HUES6 (cell line): ENCODE measurements around the gene S100A6.
"Not testable (repeated sequence)": the region's sequence is repeated elsewhere in the genome, so short reads cannot be mapped to it uniquely, and the experiment has no call there.

Experiments
- H3K27ac ChIP-seq: 2 replicates; pipeline ENCODE4 v1.7.0; 2013; ENCODE audit warnings: low read depth, mild to moderate bottlenecking, low read length, inconsistent platforms
- H3K27me3 ChIP-seq: 2 replicates; pipeline ENCODE4 v1.6.1; 2013; ENCODE audit warnings: low read length; ENCODE audit not compliant: control insufficient read depth, insufficient read depth
- H3K36me3 ChIP-seq: 2 replicates; pipeline ENCODE4 v1.6.1; 2013; ENCODE audit warnings: low read length; ENCODE audit not compliant: control insufficient read depth, insufficient read depth
- H3K4me1 ChIP-seq: 2 replicates; pipeline ENCODE4 v1.6.1; 2013; ENCODE audit warnings: low read length; ENCODE audit not compliant: control insufficient read depth, insufficient read depth
- H3K4me3 ChIP-seq: 2 replicates; pipeline ENCODE4 v1.5.1; 2013; ENCODE audit warnings: low read depth, low read length
- H3K9ac ChIP-seq: one replicate; pipeline ENCODE4 v1.6.1; 2013; ENCODE audit warnings: mild to moderate bottlenecking, low read length
- H3K9me3 ChIP-seq: 2 replicates; pipeline ENCODE4 v1.6.1; 2013; ENCODE audit warnings: low read depth, low read length; ENCODE audit not compliant: control insufficient read depth, insufficient read depth

The S100A6 gene

DNA sequence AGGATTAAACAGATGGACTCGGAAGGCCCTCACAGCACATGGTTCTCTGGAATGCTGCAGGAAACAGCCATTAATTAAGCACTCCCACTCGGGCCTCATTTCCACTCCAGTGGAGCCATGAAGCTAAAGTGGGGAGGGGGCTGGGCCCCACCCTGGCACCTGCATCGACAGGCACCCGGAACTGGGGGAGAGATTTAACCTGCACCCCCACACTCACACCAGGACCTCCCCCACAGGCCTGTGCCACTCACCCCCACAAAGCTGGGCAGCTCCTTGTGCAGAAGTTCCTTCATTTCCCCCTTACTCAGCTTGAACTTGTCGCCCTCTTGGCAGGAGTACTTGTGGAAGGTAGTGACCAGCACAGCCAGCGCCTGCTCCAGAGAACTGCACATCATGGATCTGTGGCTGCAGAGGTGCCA lies 27.7 kb upstream of the S100A6 start:
- Histone ChIP-seq H3K27me3 (no peaks in the 10 kb centered on the region), H3K9ac (no peak overlapping the region), H3K36me3 (no peaks in the 10 kb centered on the region), H3K9me3 (no peaks in the 10 kb centered on the region), H3K4me3 (no peak overlapping the region), H3K27ac (no peak overlapping the region), H3K4me1 (peaks cover 39% of the 10 kb centered on the region)

DNA sequence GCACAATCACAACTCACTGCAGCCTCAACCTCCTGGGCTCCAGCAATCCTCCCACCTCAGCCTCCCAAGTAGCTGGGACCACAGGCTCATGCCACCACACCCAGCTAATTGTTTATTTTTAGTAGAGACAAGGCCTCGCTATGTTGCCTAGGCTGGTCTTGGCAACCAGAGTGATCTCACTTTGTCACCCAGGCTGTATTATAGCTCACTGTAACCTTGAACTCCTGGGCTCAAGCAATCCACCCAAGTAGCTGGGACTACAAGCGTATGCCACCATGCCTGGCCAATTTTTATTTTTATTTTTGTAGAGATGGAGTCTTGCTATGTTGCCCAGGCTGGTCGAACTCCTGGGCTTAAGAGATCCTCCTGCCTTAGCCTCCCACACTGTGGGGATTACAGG lies 26.2 kb upstream of the S100A6 start:
- not testable (repeated sequence) for H3K27me3 ChIP-seq, H3K4me3 ChIP-seq, H3K27ac ChIP-seq

DNA sequence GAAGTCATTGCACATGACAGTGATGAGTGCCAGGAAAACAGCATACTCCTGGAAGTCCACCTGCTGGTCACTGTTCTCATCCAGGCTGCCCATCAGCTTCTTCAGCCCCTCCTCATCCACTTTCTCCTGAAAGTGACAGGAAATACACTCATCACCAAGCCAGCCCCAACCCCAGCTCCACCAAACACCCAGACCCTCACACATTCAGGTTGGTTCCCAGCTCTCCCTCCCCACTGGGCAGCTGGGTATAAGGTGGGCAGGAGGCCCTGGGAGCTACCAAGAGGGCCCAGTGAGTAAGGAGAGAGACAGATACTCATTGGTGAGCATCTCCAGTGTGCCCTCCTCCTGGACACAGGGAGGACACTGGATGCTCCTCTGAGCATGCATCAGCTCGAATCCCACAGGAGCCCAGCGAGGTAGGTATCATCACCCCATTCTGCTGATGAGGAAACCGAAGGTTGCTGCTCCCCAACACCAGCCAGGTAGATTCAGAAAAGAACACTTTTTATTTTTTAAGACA lies 25.7 kb upstream of the S100A6 start:
- no peaks in the 10 kb centered on the region for H3K36me3 ChIP-seq
- H3K4me3 ChIP-seq: no peak overlapping the region
- H3K27ac ChIP-seq: no peak overlapping the region
- H3K4me1 ChIP-seq: peaks cover 21% of the 10 kb centered on the region
- H3K27me3 ChIP-seq: no peaks in the 10 kb centered on the region
- H3K9ac ChIP-seq: no peak overlapping the region
- H3K9me3 ChIP-seq: no peaks in the 10 kb centered on the region

More for the DNA sequence above, 26.2 kb upstream of the S100A6 start:
- H3K4me1 ChIP-seq: peaks cover 26% of the 10 kb centered on the region
- H3K9me3 ChIP-seq, H3K36me3 ChIP-seq, H3K9ac ChIP-seq: not testable (repeated sequence)

DNA sequence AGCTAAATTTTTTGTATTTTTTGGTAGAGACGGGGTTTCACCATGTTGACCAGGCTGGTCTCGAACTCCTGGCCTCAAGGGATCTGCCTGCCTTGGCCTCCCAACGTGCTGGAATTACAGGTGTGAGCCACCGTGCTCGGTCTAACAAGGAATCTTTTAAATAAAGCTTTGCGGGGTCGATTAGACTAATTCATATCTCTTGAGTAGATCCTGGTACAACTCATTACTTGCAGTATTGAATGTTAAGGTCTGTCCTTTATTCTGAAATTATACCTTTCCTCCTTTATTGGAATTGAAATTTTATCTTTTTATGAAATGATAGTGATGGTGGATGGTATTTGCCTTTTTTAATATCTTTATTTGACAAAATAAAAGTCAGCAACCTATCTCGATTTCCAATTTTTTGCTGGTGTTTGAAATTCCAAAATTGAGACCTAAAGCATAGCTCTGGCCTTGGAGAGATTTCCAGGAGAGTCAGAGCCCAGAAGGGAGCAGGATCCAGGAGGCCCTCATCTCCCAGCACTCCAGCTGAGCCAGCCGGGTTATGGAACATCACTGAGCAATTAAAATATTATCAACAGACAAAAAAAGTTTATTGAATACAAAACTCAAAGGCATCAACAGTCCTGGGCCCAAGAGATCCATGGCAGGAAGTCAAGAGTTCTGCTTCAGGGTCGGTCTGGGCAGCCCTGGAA lies 25.1 kb upstream of the S100A6 start:
- H3K27ac ChIP-seq: no peak overlapping the region

DNA sequence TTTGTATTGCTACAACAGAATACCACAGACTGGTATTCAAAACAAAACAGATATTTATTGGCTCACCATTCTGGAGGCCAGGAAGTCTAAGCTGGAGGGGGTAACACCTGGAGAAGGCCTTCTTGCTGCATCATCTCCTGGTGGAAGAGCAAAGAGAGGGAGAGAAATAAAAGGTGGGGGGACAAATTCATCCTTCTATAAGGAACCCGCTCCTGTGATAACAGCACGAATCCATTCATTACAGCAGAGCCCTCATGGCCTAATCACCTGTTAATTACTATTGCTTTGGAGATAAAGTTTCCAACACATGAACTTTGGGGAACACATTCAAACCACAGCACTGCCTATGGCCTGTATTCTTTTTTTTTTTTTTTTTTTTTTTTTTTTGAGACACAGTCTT lies 24.4 kb upstream of the S100A6 start:
- Histone ChIP-seq H3K36me3 (no peaks in the 10 kb centered on the region), H3K9me3 (no peaks in the 10 kb centered on the region), H3K27me3 (no peaks in the 10 kb centered on the region), H3K27ac (no peak overlapping the region), H3K4me3 (no peak overlapping the region), H3K9ac (no peak overlapping the region), H3K4me1 (peaks cover 9% of the 10 kb centered on the region; the same call in 1 of the 2 replicates)

More for the DNA sequence above, 25.1 kb upstream of the S100A6 start:
- Histone ChIP-seq H3K9me3 (no peaks in the 10 kb centered on the region), H3K36me3 (no peaks in the 10 kb centered on the region), H3K4me3 (no peak overlapping the region), H3K27me3 (no peaks in the 10 kb centered on the region), H3K4me1 (peaks cover 16% of the 10 kb centered on the region), H3K9ac (no peak overlapping the region)

DNA sequence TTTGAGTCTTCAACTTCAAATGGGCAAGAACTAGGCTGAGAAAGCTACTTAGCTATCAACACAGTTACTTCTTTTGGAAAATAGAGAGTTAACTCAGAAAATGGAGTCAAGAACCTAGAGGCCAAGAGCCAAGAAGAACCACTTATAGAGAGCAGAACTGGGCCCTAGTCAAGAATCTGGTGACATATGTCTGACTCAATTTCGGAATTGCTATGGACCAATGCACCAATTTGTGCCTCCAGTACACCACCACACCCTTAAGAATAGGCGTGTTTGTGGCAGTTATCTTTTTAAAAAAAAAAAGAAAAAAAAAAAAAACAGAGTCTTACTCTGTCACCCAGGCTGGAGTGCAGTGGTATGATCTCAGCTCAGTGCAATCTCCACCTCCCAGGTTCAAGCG lies 22.1 kb upstream of the S100A6 start:
- Histone ChIP-seq H3K4me3 (no peak overlapping the region), H3K36me3 (no peaks in the 10 kb centered on the region), H3K4me1 (no peaks in the 10 kb centered on the region; the same call in 1 of the 2 replicates), H3K27ac (no peak overlapping the region), H3K27me3 (no peaks in the 10 kb centered on the region), H3K9me3 (no peaks in the 10 kb centered on the region), H3K9ac (no peak overlapping the region)

DNA sequence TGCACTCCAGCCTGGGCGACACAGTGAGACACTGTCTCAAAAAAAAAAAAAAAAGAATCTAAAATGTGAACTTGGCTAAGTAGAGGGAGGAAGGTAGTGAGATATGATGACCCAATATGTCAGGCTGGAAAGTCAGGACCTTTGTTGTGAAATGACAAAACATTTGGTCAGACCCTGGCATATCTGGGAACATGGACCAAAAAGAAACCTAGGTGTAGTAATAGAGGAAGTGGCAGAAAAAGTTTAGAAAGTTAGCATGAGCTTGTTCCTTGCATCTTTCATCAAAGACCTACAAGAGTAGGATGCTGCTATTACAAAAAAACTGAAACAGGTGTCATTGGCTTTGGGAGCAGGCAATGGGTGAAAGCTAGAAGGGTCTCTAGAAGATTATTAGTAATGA lies 20.6 kb upstream of the S100A6 start:
- no peak overlapping the region for H3K27ac ChIP-seq
- no peaks in the 10 kb centered on the region for H3K27me3 ChIP-seq
- H3K4me1 ChIP-seq: no peaks in the 10 kb centered on the region; the same call in 1 of the 2 replicates
- no peaks in the 10 kb centered on the region for H3K9me3 ChIP-seq
- no peak overlapping the region for H3K4me3 ChIP-seq
- H3K36me3 ChIP-seq: no peaks in the 10 kb centered on the region
- H3K9ac ChIP-seq: no peak overlapping the region

DNA sequence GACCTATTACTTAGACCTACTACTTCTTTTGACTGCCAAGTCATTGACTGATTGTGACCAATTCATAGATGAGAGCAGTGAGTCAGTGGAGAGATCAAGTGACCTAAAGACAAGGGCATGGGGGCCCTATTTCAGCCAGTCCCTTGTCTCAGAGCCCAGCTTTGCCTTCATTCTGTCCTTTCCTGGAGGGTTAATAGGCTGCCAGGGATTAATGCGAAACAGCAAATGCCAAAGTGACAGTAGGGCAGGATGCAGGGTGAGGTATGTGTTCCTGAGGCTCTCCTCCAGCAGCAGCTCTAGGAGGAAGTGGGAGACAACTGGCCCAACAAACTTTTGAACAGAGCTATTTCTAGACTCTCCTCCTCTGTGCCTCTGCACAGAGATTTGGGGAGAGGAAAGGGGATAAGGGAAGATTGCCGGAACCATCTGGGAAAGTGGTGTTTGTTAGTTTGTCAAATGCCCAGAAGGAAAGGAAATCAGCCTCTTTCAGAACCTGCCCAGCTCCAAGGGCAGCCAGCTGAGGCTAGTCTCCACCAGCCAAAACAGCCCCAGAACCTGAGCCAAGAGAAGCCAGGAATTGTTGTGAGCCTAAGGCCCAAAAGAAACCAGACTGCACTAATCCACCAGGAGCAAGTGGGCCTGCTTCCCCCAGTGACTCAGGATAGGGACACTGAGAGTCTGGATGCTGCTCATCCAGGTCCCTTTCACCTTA lies 18.2 kb upstream of the S100A6 start:
- Histone ChIP-seq H3K9me3 (no peaks in the 10 kb centered on the region), H3K27me3 (no peaks in the 10 kb centered on the region), H3K27ac (no peak overlapping the region), H3K4me1 (peaks cover 23% of the 10 kb centered on the region), H3K9ac (no peak overlapping the region), H3K4me3 (no peak overlapping the region), H3K36me3 (no peaks in the 10 kb centered on the region)

DNA sequence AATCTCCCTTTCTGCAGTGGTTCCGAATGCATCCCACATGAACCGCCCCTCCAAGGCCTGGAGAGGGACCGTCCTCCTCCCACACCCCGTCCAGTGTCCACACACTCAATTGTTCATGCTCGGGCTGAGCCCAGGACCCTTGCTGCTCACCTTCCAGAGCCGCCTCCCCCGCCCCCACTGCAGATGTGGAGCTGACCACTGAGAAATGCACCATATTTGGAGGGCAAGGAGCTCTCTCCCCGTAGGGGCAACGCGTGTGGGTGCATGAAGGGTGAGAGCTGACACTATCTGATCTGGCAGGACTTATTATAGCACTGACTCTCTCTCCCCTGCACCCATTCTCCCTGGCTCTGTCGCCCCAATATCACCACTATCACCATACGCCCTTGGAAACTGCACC lies 17.3 kb upstream of the S100A6 start:
- H3K36me3 ChIP-seq: no peaks in the 10 kb centered on the region
- no peaks in the 10 kb centered on the region for H3K9me3 ChIP-seq
- no peak overlapping the region for H3K27ac ChIP-seq
- peaks cover 32% of the 10 kb centered on the region for H3K4me1 ChIP-seq
- H3K9ac ChIP-seq: no peak overlapping the region
- H3K27me3 ChIP-seq: no peaks in the 10 kb centered on the region
- no peak overlapping the region for H3K4me3 ChIP-seq

DNA sequence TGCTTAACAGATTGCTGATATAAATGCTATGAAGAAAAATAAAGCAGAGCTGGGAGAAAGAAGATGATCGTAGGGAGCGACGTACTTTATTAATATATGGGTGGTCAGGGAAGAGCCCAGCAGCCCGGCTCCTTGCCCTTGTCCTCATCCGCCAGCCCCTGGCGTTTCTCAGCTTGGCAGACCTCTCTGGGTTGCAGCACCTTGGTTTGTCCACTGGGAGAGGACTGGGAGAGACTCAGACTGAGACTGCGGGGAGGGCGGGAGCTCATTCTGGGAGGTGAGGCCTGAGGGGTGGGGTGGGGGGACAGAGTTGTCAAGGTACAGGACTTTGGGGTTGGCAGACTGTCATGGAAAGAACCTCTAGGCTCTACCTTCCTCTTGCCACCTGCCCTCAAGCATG lies 16.5 kb upstream of the S100A6 start:
- no peaks in the 10 kb centered on the region for H3K9me3 ChIP-seq
- H3K27me3 ChIP-seq: no peaks in the 10 kb centered on the region
- no peak overlapping the region for H3K4me3 ChIP-seq
- H3K27ac ChIP-seq: no peak overlapping the region
- peaks cover 39% of the 10 kb centered on the region for H3K4me1 ChIP-seq
- no peak overlapping the region for H3K9ac ChIP-seq
- H3K36me3 ChIP-seq: no peaks in the 10 kb centered on the region

DNA sequence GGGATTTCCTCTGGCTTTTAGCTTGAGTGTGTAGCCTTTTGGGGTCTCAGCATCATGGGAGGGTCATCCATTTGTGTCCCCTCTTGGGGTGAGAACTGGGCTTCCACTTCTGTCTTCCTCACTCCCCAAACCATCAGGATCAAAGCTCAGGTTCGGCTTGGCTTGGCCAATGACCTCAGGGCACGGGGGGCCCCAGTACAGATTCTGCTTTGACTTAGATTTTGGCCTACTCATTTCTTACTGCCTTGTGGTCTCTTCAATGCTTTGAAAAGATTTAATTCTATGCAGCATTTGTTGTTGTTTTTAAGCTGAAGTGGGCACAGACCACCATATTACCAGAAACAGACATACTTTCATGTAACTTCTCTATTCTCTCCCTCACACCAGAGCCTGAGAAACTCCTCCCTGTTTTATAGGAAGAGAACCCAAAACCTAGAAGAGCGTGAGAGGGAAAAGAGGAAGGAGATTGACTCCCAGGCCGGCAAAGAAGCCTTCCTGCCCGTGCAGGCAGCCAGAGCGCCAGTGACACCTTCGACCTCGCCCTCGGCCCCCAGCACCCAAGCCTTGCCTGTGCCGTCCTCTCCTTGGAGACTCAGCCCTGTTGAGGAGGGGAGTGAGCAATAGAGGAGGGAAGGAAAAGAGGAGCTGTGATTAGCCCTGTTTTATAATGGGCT lies 15.2 kb upstream of the S100A6 start:
- no peak overlapping the region for H3K9ac ChIP-seq

More for the DNA sequence above, 15.2 kb upstream of the S100A6 start:
- no peaks in the 10 kb centered on the region for H3K36me3 ChIP-seq
- no peaks in the 10 kb centered on the region for H3K9me3 ChIP-seq
- no peak overlapping the region for H3K27ac ChIP-seq
- H3K27me3 ChIP-seq: no peaks in the 10 kb centered on the region
- H3K4me3 ChIP-seq: no peak overlapping the region
- peaks cover 50% of the 10 kb centered on the region for H3K4me1 ChIP-seq
